ENCODE data around the gene C9orf85. TPM values are rescaled to one million over a fixed set of nuclear protein-coding genes. Genes with fewer than 3 reads are reported as not detected.

Gene C9orf85
- 15.7 TPM for polyA plus RNA-seq
- long read RNA-seq, donor 1, partial matches to known transcripts, result 0 of 4 reads
- long read RNA-seq, donor 1, other reads (novel, unspliced or antisense), result 0 of 4 reads
- long read RNA-seq, donor 2, transcript C9orf85-201 (4 exons, 1,279 nt), result major isoform, 8 of 9 reads
- long read RNA-seq, donor 2, partial matches to known transcripts, result 0 of 9 reads
- long read RNA-seq, donor 2, other reads (novel, unspliced or antisense), result 0 of 9 reads
- long read RNA-seq, donor 3, result 0 reads
- long read RNA-seq, donor 4, partial matches to known transcripts, result 0 of 1 reads
- long read RNA-seq, donor 4, other reads (novel, unspliced or antisense), result 0 of 1 reads
- long read RNA-seq, donor 5, partial matches to known transcripts, result 0 of 1 reads
- long read RNA-seq, donor 5, other reads (novel, unspliced or antisense), result 0 of 1 reads
- long read RNA-seq, donor 6, transcript C9orf85-201 (4 exons, 1,279 nt), result major isoform, 6 of 6 reads
- long read RNA-seq, donor 6, partial matches to known transcripts, result 0 of 6 reads
- long read RNA-seq, donor 6, other reads (novel, unspliced or antisense), result 0 of 6 reads
- long read RNA-seq, donor 7, partial matches to known transcripts, result 0 of 4 reads
- long read RNA-seq, donor 7, other reads (novel, unspliced or antisense), result 0 of 4 reads
- long read RNA-seq, donor 8, transcript C9orf85-201 (4 exons, 1,279 nt), result major isoform, 7 of 17 reads
- long read RNA-seq, donor 8, partial matches to known transcripts, result 9 of 17 reads
- long read RNA-seq, donor 8, other reads (novel, unspliced or antisense), result 0 of 17 reads
- long read RNA-seq, donor 9, transcript C9orf85-201 (4 exons, 1,279 nt), result major isoform, 5 of 7 reads
- long read RNA-seq, donor 9, partial matches to known transcripts, result 0 of 7 reads
- long read RNA-seq, donor 9, other reads (novel, unspliced or antisense), result 0 of 7 reads
- long read RNA-seq, donor 10, transcript C9orf85-201 (4 exons, 1,279 nt), result major isoform, 5 of 7 reads
- long read RNA-seq, donor 10, partial matches to known transcripts, result 0 of 7 reads
- long read RNA-seq, donor 10, other reads (novel, unspliced or antisense), result 0 of 7 reads
- long read RNA-seq, donor 11, partial matches to known transcripts, result 0 of 3 reads
- long read RNA-seq, donor 11, other reads (novel, unspliced or antisense), result 0 of 3 reads

- DNase-seq, result peak; percentile 99 to 100
- peak within 1 kb of the TSS; percentile 72 for H3K4me3 ChIP-seq (ENCODE audit: low read length)
- H3K27ac ChIP-seq (ENCODE audit: low read length), result peak within 1 kb of the TSS; percentile 85
- no CpG with 5 or more reads among the region's 45 CpGs for WGBS (ENCODE audit: insufficient coverage, low lambda C conversion rate)
- H3K27me3 ChIP-seq (ENCODE audit: control insufficient read depth, insufficient read depth, low read length), result no peaks in the 10 kb centered on the region
- H3K4me1 ChIP-seq (ENCODE audit: control insufficient read depth, insufficient read depth, low read length), result peaks cover 6% of the 10 kb centered on the region
- H3K36me3 ChIP-seq (ENCODE audit: control insufficient read depth, insufficient read depth, low read length), result peaks cover under 1% of the 10 kb centered on the region
- no peaks in the 10 kb centered on the region for H3K9me3 ChIP-seq (ENCODE audit: control insufficient read depth, low read depth, low read length)
Observed at GRCh38 chr9:71911061-71911907, at the start of gene C9orf85, which contains the start of gene ABHD17B. C9orf85 (plus strand) TSS chr9:71911639; CDS start chr9:71911735, 96 bp downstream. ABHD17B (minus strand) TSS chr9:71911193; CDS start chr9:71875080, 36,113 bp downstream.

GRCh38 chr9:71863631-71864030, 47.8 kb upstream of the C9orf85 start:
- no peaks in the 10 kb centered on the region for H3K4me1 ChIP-seq (ENCODE audit: control insufficient read depth, insufficient read depth, low read length)
- peaks cover 3% of the 10 kb centered on the region for H3K36me3 ChIP-seq (ENCODE audit: control insufficient read depth, insufficient read depth, low read length)
- peaks cover 10% of the 10 kb centered on the region for H3K9me3 ChIP-seq (ENCODE audit: control insufficient read depth, low read depth, low read length)
- DNase-seq, result peak; percentile 4 to 59
- H3K27me3 ChIP-seq (ENCODE audit: control insufficient read depth, insufficient read depth, low read length), result no peaks in the 10 kb centered on the region
- H3K4me3 ChIP-seq (ENCODE audit: low read length), result no peak overlapping the region
- H3K27ac ChIP-seq (ENCODE audit: low read length), result no peak overlapping the region
- WGBS (ENCODE audit: insufficient coverage, low lambda C conversion rate), result no CpG with 5 or more reads among the region's 1 CpG

GRCh38 chr9:71875345-71875744, 36.1 kb upstream of the C9orf85 start:
- no CpG with 5 or more reads among the region's 6 CpGs for WGBS (ENCODE audit: insufficient coverage, low lambda C conversion rate)
- Histone ChIP-seq H3K9me3 (ENCODE audit: control insufficient read depth, low read depth, low read length) (peaks cover 18% of the 10 kb centered on the region), H3K4me3 (ENCODE audit: low read length) (no peak overlapping the region), H3K36me3 (ENCODE audit: control insufficient read depth, insufficient read depth, low read length) (peaks cover 2% of the 10 kb centered on the region), H3K27ac (ENCODE audit: low read length) (no peak overlapping the region), H3K4me1 (ENCODE audit: control insufficient read depth, insufficient read depth, low read length) (no peaks in the 10 kb centered on the region), H3K27me3 (ENCODE audit: control insufficient read depth, insufficient read depth, low read length) (no peaks in the 10 kb centered on the region)
- no peak for DNase-seq

GRCh38 chr9:71876106-71876505, 35.3 kb upstream of the C9orf85 start:
- H3K4me3 ChIP-seq (ENCODE audit: low read length), result no peak overlapping the region
- no peaks in the 10 kb centered on the region for H3K4me1 ChIP-seq (ENCODE audit: control insufficient read depth, insufficient read depth, low read length)
- peaks cover 18% of the 10 kb centered on the region for H3K9me3 ChIP-seq (ENCODE audit: control insufficient read depth, low read depth, low read length)
- H3K36me3 ChIP-seq (ENCODE audit: control insufficient read depth, insufficient read depth, low read length), result peaks cover 2% of the 10 kb centered on the region
- 83% methylated on average over 1 of the region's 2 CpGs for WGBS (ENCODE audit: insufficient coverage, low lambda C conversion rate)
- DNase-seq, result no peak
- H3K27ac ChIP-seq (ENCODE audit: low read length), result no peak overlapping the region
- no peaks in the 10 kb centered on the region for H3K27me3 ChIP-seq (ENCODE audit: control insufficient read depth, insufficient read depth, low read length)

- DNase-seq, result no peak
- H3K36me3 ChIP-seq (ENCODE audit: control insufficient read depth, insufficient read depth, low read length), result no peaks in the 10 kb centered on the region
- H3K9me3 ChIP-seq (ENCODE audit: control insufficient read depth, low read depth, low read length), result peaks cover 22% of the 10 kb centered on the region
- H3K27ac ChIP-seq (ENCODE audit: low read length), result no peak overlapping the region
- no peaks in the 10 kb centered on the region for H3K4me1 ChIP-seq (ENCODE audit: control insufficient read depth, insufficient read depth, low read length)
- no peaks in the 10 kb centered on the region for H3K27me3 ChIP-seq (ENCODE audit: control insufficient read depth, insufficient read depth, low read length)
- no peak overlapping the region for H3K4me3 ChIP-seq (ENCODE audit: low read length)
Observed at GRCh38 chr9:71876829-71877228, 34.6 kb upstream of the C9orf85 start.

GRCh38 chr9:71878327-71879274, 32.8 kb upstream of the C9orf85 start:
- Histone ChIP-seq H3K27me3 (ENCODE audit: control insufficient read depth, insufficient read depth, low read length) (no peaks in the 10 kb centered on the region), H3K9me3 (ENCODE audit: control insufficient read depth, low read depth, low read length) (peaks cover 37% of the 10 kb centered on the region), H3K4me1 (ENCODE audit: control insufficient read depth, insufficient read depth, low read length) (no peaks in the 10 kb centered on the region), H3K4me3 (ENCODE audit: low read length) (no peak overlapping the region), H3K36me3 (ENCODE audit: control insufficient read depth, insufficient read depth, low read length) (no peaks in the 10 kb centered on the region), H3K27ac (ENCODE audit: low read length) (no peak overlapping the region)
- WGBS (ENCODE audit: insufficient coverage, low lambda C conversion rate), result no CpG with 5 or more reads among the region's 4 CpGs
- DNase-seq, result no peak

- H3K36me3 ChIP-seq (ENCODE audit: control insufficient read depth, insufficient read depth, low read length), result no peaks in the 10 kb centered on the region
- 36% methylated on average over 1 of the region's 2 CpGs for WGBS (ENCODE audit: insufficient coverage, low lambda C conversion rate)
- no peak overlapping the region for H3K27ac ChIP-seq (ENCODE audit: low read length)
- H3K4me3 ChIP-seq (ENCODE audit: low read length), result no peak overlapping the region
- peaks cover 44% of the 10 kb centered on the region for H3K9me3 ChIP-seq (ENCODE audit: control insufficient read depth, low read depth, low read length)
- DNase-seq, result no peak
- H3K4me1 ChIP-seq (ENCODE audit: control insufficient read depth, insufficient read depth, low read length), result no peaks in the 10 kb centered on the region
- no peaks in the 10 kb centered on the region for H3K27me3 ChIP-seq (ENCODE audit: control insufficient read depth, insufficient read depth, low read length)
Observed at GRCh38 chr9:71879644-71880174, 31.7 kb upstream of the C9orf85 start.

GRCh38 chr9:71884005-71884404, 27.4 kb upstream of the C9orf85 start:
- Histone ChIP-seq H3K4me3 (ENCODE audit: low read length) (no peak overlapping the region), H3K4me1 (ENCODE audit: control insufficient read depth, insufficient read depth, low read length) (no peaks in the 10 kb centered on the region), H3K27me3 (ENCODE audit: control insufficient read depth, insufficient read depth, low read length) (no peaks in the 10 kb centered on the region)

GRCh38 chr9:71885467-71885866, 26.0 kb upstream of the C9orf85 start:
- DNase-seq, result no peak
- H3K27ac ChIP-seq (ENCODE audit: low read length), result no peak overlapping the region
- H3K36me3 ChIP-seq (ENCODE audit: control insufficient read depth, insufficient read depth, low read length), result no peaks in the 10 kb centered on the region
- H3K4me3 ChIP-seq (ENCODE audit: low read length), result no peak overlapping the region
- H3K4me1 ChIP-seq (ENCODE audit: control insufficient read depth, insufficient read depth, low read length), result no peaks in the 10 kb centered on the region
- WGBS (ENCODE audit: insufficient coverage, low lambda C conversion rate), result 80% methylated on average over 1 of the region's 2 CpGs
- peaks cover 26% of the 10 kb centered on the region for H3K9me3 ChIP-seq (ENCODE audit: control insufficient read depth, low read depth, low read length)
- no peaks in the 10 kb centered on the region for H3K27me3 ChIP-seq (ENCODE audit: control insufficient read depth, insufficient read depth, low read length)

More at GRCh38 chr9:71884005-71884404, 27.4 kb upstream of the C9orf85 start:
- H3K9me3 ChIP-seq (ENCODE audit: control insufficient read depth, low read depth, low read length), result peaks cover 30% of the 10 kb centered on the region
- no peaks in the 10 kb centered on the region for H3K36me3 ChIP-seq (ENCODE audit: control insufficient read depth, insufficient read depth, low read length)
- DNase-seq, result no peak
- no peak overlapping the region for H3K27ac ChIP-seq (ENCODE audit: low read length)

Measured in large intestine (tissue), 12 donors.